Glutamatergic neuron (in vitro differentiated cells): ENCODE measurements around the gene BMP7. TPM values are rescaled to one million over a fixed set of nuclear protein-coding genes. Genes with fewer than 3 reads are reported as not detected.

Experiments
- DNase-seq: peaks from one replicate; pipeline ENCODE4 v3.0.0; 2022
- H3K27ac Mint-ChIP-seq: one replicate; pipeline ENCODE4 v1.8.0; 2020; ENCODE audit warnings: mild to moderate bottlenecking, mixed read lengths, inconsistent platforms; ENCODE audit not compliant: unreplicated experiment
- H3K27me3 Mint-ChIP-seq: one replicate; pipeline ENCODE4 v1.8.0; 2020; ENCODE audit warnings: mild to moderate bottlenecking, moderate library complexity, mixed read lengths, inconsistent platforms; ENCODE audit not compliant: unreplicated experiment
- H3K36me3 Mint-ChIP-seq: one replicate; pipeline ENCODE4 v1.8.0; 2020; ENCODE audit warnings: mild to moderate bottlenecking, mixed read lengths, inconsistent platforms; ENCODE audit not compliant: unreplicated experiment
- H3K4me1 Mint-ChIP-seq: one replicate; pipeline ENCODE4 v1.8.0; 2020; ENCODE audit warnings: mild to moderate bottlenecking, low read depth, mixed read lengths, inconsistent platforms; ENCODE audit not compliant: unreplicated experiment
- H3K4me3 Mint-ChIP-seq: one replicate; pipeline ENCODE4 v1.8.0; 2020; ENCODE audit warnings: mild to moderate bottlenecking, mixed read lengths, inconsistent platforms; ENCODE audit not compliant: unreplicated experiment
- H3K9me3 Mint-ChIP-seq: one replicate; pipeline ENCODE4 v1.8.0; 2020; ENCODE audit warnings: mild to moderate bottlenecking, moderate library complexity, mixed read lengths, inconsistent platforms; ENCODE audit not compliant: unreplicated experiment
- total RNA-seq: library from RNA; stranded (reverse); fragmentation: NEBNext Ultra II Directional; extraction: Animal tissue kit (Norgen Biotek cat#: 25700); gene quantifications from one replicate; pipeline ENCODE4 v1.2.1, GENCODE V29; 2021; ENCODE audit not compliant: unreplicated experiment
- TF ChIP-seq, protein P1 (sequence below): fragments of 200-600 bp; sonication (generic); IDR thresholded peaks from one replicate; pipeline ENCODE4 v1.5.0; 2021; ENCODE audit not compliant: partially characterized antibody, unreplicated experiment

Gene BMP7
- total RNA-seq, 1 donor from 2014 or later, result 8.7 TPM

DNA sequence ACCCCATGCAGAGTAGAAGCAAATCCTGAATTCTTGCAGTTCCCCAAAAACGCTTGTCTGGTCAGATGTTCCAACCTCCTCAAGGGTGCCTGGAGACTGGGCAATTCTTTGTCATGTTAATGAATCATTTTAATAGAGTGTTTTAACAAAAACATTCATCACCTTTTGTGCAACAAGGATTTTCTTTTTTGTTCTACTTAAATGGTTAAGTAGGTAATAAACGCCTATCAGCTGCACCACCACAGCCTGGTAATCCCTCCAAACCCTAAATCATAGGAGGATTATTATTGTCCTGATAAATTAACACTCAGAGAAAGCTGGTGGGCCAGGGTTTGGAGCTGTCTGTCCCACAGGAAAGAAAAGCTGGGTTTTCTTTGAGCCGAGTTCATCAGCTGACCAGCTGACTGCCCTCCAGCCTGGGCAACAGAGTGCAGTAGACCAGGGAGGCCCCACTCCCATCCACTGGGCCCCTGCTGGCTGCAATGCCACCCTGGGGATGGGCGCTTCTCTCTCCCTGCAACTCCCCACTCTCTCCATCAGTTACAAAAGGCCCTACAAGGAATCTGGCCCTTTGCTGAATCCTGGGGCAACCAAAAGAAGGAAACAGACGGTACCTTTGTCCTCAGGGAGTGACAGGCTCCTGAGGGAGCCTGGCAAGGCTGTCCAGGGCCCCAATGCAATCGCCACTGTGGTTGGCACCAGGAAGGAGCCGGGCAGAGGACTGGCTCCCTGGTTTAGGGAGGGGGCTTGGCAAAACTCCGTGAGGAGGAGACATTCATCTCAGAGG, 23.1 kb upstream of the BMP7 start:
- peaks cover 7% of the 10 kb centered on the region for H3K27me3 Mint-ChIP-seq
- TF ChIP-seq, protein P1, sequence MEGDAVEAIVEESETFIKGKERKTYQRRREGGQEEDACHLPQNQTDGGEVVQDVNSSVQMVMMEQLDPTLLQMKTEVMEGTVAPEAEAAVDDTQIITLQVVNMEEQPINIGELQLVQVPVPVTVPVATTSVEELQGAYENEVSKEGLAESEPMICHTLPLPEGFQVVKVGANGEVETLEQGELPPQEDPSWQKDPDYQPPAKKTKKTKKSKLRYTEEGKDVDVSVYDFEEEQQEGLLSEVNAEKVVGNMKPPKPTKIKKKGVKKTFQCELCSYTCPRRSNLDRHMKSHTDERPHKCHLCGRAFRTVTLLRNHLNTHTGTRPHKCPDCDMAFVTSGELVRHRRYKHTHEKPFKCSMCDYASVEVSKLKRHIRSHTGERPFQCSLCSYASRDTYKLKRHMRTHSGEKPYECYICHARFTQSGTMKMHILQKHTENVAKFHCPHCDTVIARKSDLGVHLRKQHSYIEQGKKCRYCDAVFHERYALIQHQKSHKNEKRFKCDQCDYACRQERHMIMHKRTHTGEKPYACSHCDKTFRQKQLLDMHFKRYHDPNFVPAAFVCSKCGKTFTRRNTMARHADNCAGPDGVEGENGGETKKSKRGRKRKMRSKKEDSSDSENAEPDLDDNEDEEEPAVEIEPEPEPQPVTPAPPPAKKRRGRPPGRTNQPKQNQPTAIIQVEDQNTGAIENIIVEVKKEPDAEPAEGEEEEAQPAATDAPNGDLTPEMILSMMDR, result no peak
- no peak overlapping the region for H3K27ac Mint-ChIP-seq
- no peak for DNase-seq
- H3K4me1 Mint-ChIP-seq, result peaks cover 8% of the 10 kb centered on the region
- peaks cover 3% of the 10 kb centered on the region for H3K9me3 Mint-ChIP-seq
- no peak overlapping the region for H3K4me3 Mint-ChIP-seq
- no peaks in the 10 kb centered on the region for H3K36me3 Mint-ChIP-seq

DNA sequence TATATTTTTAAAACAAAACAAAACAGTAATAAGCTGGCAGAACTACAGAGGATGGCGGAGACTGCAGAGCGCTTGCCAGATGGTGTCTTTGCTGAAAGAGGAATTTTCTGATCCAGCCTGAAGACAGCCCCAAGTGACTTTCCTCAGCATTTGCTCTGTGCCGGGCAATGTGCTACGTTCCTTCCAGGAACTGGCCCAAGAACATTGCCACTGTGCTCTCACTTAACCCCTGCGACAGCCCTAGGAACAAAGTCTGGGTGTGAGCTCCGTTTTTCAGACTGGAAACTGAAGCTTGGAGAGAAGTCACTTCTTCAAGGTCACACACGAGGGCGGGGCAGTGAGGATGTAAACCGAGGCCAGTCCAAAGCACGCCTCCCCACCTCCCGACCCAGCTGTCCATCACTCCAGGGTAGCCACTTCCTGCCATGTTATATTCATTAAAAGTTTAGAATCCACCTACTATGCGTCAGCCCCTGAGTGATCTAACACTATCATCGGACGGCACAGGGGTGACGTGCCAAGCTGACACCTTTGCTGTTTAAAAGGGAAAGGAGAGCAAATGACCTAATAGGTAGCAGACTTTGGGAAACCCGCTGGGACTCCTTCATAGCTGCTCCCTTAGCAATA, 22.3 kb upstream of the BMP7 start:
- TF ChIP-seq, protein P1, result no peak
- Mint-ChIP-seq H3K36me3 (no peaks in the 10 kb centered on the region), H3K27ac (no peak overlapping the region), H3K4me3 (no peak overlapping the region), H3K27me3 (peaks cover 7% of the 10 kb centered on the region), H3K4me1 (peaks cover 11% of the 10 kb centered on the region), H3K9me3 (peaks cover 3% of the 10 kb centered on the region)
- DNase-seq, result no peak

DNA sequence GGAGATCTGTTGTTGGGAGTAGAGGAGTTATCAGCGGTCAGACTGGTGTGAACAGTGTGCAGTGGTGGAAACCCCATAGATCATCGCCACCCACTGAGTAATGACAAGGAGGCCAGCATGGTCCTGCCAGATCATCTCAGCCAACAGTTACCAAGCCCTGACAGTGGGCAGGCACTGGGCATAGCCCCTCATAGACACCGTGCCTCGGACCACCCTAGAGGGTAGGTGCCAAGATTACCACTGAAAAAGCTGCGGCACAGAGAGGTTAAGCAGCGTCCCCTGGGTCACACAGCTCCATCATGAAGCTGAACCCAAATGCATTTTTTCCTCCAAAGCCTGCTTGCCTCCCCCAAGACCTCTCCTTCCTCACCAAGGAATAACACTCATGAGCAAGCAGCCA, 21.5 kb upstream of the BMP7 start:
- no peak for DNase-seq
- H3K36me3 Mint-ChIP-seq, result no peaks in the 10 kb centered on the region
- TF ChIP-seq, protein P1, result no peak
- peaks cover 20% of the 10 kb centered on the region for H3K4me1 Mint-ChIP-seq
- H3K27ac Mint-ChIP-seq, result no peak overlapping the region
- H3K4me3 Mint-ChIP-seq, result no peak overlapping the region
- peaks cover 1% of the 10 kb centered on the region for H3K9me3 Mint-ChIP-seq
- H3K27me3 Mint-ChIP-seq, result peaks cover 5% of the 10 kb centered on the region

DNA sequence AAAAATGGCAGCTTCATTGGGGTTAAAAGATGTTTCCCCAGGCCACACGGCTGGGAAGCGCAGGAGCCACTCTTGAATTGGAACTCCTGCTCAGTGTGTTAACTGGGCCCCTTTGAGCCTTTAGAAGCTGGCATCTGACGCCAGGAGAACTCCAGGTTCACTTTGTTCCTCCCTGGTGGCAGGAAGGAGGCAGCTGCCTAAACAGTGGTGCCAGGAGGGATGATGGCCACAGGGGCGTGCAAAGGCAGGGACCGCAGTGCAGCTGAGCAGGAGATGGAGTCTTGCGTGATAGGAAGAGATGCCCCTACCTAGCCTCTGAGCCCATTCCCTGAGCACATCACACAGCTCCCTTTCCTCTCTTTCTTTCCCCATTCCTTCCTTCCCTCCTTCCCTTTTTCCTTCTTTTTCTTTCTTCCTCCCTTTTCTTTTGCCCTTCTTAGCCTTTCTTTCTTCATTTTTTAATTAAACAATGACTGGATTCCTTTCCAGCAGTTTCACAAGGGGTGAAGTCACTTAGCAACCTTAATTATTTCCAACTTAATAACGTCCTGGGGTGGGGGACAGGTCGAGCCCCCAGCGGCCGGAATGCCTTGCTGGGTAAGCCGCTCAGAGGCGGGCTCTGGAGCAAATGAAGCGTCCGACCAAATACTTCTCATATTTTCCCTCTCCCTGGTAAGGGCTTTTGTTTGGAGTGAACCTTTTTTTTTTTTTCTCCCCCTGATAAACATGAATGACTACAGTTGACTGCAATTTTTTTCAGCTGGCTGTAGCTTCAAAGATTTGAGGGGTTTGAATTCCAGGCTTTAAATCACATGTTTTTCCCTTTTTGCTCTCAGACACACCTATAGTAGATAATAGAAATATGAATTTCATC, 20.8 kb upstream of the BMP7 start:
- Mint-ChIP-seq H3K36me3 (no peaks in the 10 kb centered on the region), H3K27ac (no peak overlapping the region), H3K27me3 (peaks cover 5% of the 10 kb centered on the region), H3K4me1 (peaks cover 24% of the 10 kb centered on the region), H3K9me3 (peaks cover 1% of the 10 kb centered on the region), H3K4me3 (no peak overlapping the region)
- TF ChIP-seq, protein P1, result no peak
- no peak for DNase-seq
